NCI-H1092 treated with DMSO at 0.1 percent for 48 hours (cell line): ENCODE results near the gene UMAD1.

Source experiments
- DNase-seq: peaks from one replicate; lab custom pipeline; 2025; lab: John Stamatoyannopoulos, UW

The UMAD1 gene

GRCh38 chr7:7764520-7765396, 124.2 kb downstream of the UMAD1 start:
- DNase-seq: no peak

DNA sequence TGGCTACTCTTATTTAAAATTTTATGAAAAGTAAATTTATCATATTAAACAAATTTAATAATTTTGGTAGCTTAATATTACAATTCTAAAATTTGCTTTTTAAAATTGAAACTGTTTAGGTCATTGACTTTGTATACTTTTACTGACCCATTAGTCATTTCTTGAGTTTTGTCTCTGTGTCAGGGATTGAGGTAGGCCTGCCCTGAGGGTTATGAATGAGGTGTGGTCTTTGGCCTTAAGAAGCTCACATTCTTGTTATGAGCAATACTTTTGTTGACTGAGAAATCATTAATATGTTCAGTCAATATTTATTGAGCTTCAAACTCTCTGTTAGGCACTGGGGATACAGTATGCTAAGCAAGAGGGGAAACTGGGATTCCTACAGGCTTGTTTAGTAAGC, 124.9 kb downstream of the UMAD1 start:
- DNase-seq: no peak

- DNase-seq: no peak
Observed at GRCh38 chr7:7766671-7767070, 126.1 kb downstream of the UMAD1 start.

- no peak for DNase-seq
Observed at GRCh38 chr7:7768977-7769709, 128.6 kb downstream of the UMAD1 start.

DNA sequence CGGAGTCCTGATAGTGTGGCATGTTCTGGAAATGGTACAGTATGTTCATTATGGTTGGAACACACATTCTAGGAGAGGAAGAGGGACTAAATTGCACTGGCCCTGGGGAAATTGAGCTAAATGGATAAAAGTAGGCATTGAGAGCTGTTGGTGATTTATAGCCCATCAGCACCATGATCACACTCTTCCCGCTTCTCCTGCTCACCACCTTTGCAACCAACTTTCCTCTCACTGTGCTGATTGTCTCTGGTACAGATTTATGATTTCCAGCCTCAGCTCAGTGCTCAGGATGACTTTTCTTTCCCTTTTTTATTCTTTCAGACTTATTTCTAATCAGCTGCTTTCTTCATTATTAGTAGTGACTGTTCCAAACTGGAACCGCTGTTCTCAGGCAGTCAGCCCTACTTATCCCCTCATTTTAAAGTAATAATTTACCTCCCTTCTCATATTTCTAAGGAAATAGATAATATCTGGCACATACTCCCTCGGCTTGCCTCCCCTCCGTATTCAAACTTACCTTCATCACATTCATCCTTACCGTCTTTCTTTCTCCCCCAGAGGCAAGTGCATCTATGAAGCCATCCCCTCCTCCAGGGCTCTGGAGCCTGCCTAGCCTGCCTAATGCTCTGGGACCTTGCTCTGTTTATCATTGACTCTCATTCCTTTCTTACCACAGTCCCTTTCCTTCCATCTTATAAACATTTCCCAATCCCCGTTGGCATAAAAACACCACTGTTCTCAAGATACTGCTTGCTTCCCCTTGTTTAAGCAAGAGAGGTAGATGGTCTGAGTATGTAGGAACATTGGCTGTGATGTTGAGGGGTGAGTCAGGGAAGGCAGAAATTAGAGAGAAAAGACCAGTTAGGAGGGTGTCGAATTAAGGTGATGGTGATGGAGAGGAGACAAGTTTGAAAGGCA, 129.4 kb downstream of the UMAD1 start:
- no peak for DNase-seq

DNA sequence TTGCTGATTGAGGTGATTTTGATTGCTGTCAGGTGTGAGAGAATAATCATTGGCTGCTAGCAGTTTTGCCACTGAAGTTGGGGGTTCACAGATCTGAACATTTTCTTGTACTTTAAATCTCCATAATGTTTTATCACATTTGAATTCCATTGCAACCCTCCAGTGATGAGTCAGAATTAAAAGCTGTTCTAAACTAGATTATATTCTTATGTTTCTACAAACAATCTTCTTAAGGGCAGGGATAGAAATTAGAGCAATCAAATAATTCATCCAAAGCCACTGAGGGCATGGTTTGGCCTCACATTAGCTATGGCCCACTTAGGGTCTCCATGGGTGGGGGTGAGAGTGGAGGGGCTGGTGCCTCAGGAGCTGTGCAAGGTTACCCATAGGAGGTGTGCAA, 130.9 kb downstream of the UMAD1 start:
- DNase-seq: no peak

GRCh38 chr7:7772397-7772821, 131.9 kb downstream of the UMAD1 start:
- peak; percentile 88 for DNase-seq

DNA sequence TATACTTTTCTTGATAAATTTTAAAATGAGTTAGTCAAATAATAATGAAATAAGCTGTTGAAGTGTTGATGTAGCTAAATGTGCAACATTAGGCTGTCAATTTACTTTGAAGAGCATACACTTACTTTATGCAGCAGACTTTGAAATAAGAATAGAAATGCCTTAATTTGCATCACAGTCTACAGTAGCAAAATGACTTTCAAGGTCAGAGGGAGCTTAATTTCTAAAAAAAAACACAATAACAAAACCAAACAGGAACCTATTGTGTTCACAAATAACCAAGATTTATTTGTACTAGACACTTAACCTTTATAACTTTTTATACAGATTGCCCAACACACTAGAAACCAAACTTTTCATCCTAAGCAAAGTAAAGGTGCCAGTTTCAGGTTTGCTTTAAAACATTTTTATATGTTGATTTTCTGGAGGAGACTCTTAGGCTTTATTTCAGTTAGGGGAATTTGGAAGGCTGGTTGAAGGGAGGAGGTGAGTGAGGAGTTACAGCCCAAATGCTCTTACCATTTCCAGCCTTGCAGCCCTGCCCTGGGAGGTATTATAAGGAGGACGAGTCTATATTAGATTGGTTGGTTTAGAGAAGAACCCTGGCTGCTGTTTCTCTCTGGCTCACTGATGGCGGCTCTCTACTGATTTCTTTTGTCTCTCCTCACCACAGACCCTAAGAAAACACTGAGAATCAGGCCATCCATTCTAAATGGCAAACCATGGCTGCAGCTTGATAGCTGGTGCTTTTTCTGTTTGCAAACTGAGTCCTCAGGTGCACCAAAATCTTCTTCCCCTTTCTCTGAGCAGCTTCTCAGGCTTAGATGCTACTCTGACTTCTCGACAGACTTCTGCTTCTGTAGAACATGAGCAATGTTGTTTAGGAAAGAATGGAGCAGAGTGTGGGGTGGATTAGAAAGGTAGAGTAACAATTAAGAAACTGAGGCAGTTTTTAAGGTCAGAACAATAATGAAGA, 133.1 kb downstream of the UMAD1 start:
- DNase-seq: peak; percentile 43

GRCh38 chr7:7779888-7780287, 139.3 kb downstream of the UMAD1 start:
- DNase-seq: no peak

DNA sequence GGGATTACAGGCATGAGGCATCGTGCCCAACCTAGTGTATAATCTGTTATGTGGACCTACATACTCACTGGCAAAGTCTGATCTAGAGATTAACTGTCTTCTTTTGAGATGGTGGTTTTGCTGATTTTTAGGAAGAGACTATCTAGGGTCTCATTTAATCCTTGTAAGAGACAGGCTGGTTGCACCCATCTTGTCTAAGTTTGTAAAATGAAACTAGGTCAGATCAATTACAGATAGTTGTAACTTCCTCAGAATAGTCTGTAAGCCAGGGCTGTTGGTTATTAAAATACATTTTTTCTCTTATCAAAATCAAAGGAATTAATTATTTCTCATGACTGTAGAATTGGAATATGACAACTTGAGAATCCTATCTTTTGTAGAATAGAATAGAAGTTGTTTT, 142.4 kb downstream of the UMAD1 start:
- DNase-seq: no peak

GRCh38 chr7:7785344-7785973, 144.9 kb downstream of the UMAD1 start:
- DNase-seq: no peak

GRCh38 chr7:7786595-7786994, 146.0 kb downstream of the UMAD1 start:
- DNase-seq: no peak

- no peak for DNase-seq
Observed at GRCh38 chr7:7789551-7789988, 149.0 kb downstream of the UMAD1 start.

GRCh38 chr7:7790041-7790741, 149.6 kb downstream of the UMAD1 start:
- DNase-seq: no peak

DNA sequence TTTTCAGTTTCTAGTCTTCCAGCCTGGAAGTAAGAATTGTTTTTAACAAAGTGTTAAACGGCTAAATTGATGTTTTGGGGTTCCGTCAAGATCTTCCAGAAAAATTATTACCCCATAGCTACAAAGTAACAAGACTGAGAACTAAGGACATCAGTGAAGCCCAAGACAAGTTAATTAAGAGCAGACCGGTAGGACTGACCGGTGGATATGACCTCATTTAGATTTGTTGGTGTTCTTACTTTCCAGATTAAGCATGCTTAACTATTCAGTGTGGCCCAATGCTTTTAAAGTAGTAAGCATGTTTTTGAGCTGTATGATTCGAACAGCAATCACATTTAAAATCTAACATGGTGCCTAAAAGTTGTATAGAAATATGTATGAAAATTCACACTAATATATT, 151.0 kb downstream of the UMAD1 start:
- DNase-seq: no peak

- DNase-seq: no peak
Observed at GRCh38 chr7:7792056-7792455, 151.5 kb downstream of the UMAD1 start.

DNA sequence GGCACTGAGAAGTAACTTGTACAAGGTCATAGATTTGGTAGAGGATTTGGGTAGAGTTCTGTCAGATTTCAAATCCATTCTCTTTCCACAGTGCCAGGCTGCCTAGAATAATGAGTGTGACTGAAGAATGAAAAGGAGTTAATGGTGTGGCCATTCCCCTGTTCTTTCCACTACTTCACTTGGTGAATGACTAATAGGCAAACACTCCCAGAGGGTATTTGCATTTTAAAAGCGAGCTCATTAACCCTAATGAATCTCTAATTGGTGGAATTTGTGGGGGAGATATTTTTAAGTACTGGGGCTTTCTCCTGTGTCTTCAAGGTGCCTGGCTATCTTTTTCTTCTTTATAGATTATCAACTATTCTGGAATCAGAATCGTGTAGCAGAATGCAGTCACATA, 152.7 kb downstream of the UMAD1 start:
- DNase-seq: no peak

DNA sequence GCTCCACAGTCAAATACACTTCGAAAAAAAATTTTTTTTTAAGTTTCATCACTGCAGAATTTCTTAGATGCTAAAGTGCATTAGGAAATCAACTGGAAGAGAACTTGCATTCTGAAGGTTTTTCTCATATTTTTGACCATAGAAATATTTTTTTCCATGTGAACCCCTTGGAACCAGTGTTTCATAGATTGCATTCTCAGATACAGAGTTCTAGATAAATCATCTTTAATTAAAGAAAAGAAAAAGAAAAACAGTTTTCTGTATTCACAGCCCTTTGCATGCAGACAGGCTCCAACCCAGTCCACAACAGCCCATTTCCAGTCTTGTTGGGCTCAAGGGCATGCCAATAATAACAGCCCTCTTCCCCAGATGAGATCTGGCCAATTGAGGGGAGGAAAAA, 153.4 kb downstream of the UMAD1 start:
- DNase-seq: no peak

- DNase-seq: no peak
Observed at GRCh38 chr7:7795203-7795602, 154.7 kb downstream of the UMAD1 start.

DNA sequence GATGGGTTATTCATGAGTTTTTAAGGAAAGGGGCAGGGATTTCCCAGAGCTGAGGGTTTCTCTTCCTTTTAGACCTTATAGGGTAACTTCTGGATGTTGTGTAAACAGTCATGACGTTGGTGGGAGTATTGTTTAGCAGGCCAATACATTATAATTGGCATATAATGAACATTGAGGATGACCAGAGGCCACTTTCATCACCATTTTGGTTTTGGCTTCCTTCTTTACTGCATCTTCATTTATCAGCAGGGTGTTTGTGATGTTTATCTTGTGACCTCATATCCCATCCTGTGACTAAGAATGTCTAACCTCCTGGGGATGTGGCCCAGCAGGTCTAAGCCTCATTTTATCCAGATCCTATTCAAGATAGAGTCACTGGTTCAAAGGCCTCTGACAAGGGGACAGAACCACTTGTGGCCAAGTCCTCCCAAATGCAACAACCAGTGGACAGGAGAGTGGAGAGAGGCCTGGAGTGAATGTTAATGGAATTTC, 155.1 kb downstream of the UMAD1 start:
- DNase-seq: no peak
